ENCODE data around the gene TSPAN9.

Gene TSPAN9

DNA sequence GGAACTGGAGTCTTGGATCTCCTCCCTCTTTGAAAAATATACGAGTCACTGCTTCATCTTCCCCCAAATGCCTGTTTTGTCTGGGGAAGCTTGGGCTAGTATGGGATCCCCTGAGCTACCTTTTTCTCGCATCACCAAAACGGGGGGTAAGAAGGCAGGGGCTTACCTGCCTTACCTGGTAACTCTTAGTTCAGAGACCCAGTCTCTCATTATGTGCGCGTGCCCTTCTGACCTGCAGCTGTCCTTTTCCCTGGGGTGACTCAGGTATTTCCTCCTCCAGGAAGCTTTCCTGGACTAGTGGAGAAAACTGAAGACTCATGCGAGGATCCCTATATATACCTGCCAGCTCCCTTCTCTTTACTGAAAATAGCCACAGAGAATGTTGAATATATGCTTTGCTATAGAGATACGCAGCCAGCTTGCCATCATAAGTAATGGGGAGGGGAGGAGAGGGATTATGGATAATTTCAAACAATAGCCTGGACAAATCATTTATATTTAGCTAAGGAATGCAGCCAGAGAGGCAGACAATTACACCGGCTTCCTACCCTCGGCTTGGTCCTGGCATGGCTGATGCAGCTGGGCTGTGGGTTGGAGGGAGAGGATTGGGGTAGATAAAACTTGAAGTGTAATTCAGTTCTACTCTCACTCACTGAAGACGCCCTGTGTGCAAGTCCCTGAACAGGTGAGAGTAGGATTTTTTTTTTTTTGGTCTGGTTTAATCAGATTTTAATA lies 1.1 kb downstream of the TSPAN9 start:
- DNase-seq = no peak

DNA sequence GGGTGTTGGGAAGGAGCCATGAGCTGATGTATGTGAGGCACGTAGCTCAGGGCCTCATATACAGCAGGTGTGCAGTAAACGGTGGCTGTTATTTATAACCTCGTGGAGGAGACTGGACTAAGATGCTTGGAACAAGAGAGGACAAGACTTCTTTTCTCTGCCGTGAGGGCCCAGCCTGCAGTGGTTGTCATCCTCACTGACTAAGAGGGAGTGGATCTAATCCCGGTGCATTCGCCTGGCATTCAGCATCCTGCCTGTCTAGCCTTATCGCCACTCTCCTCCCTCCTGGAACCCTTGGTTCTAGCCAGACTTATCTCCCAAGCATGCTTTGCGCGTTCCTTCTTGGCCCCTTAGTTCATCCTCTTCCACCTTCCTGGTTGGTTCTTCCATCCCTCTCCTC lies 3.9 kb downstream of the TSPAN9 start:
- no peak for DNase-seq

DNA sequence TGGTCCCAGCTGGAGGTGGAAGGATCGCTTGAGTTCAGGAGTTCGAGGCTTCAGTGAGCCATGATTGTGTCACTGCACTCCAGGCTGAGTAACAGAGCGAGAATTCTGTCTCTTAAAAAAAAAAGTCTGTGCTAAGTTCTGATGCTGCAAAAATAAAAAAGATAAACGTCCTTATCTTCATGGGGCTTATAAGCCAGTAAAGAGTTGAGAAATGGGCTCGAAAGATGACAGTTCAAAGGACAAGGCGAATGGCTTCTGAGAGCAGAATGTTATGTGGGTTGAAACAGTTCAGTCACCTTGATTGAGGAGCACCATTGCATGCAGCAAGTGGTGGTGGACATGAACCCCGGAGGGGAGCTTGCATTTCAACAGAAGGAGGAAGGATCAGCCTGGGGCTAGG lies 4.7 kb downstream of the TSPAN9 start:
- no peak for DNase-seq

DNA sequence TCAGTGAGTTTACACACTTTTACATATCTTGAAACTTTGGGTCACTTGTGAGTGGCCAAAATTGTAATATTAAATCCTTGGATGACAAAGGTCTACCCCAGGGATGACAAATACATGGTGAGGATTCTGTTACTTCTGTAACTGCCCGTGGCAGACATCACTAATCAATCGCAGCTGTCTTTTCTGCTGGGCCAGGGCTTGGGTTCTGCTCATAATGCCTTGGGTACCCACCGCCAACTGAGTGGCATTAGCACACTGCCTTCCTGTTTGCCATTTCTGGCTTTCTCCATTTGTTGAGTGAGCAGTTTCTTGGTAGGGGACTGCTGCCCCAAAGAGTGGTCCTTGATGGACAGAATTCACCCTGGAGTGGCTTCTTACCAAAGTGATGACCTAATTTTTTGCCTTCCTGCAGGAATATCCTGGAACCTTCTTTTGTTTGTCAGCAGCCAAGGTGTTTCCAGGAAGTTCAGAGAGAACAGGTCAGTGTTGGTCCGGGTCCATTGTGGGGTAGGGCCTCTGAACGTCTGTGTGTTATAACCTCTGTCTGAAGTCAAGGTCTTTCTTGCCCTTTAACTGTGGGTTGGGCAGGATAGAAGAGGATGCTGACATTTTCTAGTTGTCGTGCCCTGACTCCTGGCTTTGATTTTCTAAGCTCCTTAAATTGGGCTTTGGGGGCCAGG lies 6.2 kb downstream of the TSPAN9 start:
- DNase-seq = no peak

DNA sequence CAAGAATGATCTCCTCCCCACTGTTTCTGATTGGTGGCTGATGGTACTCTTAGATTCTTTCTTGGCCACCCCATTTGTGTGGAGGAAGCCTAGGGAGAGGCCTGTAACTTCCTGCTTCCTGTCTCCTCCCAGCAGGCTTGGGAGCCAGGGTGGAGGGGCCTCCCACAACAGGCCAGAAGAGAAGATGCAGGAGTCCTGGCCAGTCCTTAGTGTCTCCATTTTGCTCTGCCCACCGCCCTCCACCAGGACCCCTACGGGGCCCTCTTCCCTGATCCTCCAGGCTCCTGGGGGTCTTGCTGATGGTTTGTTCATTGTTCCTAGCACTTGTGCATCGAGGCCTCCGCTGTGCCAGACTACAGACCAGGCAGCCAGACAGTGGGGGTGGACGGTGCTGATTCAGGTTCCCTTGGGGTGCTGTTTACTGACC lies 6.8 kb downstream of the TSPAN9 start:
- DNase-seq = no peak

DNA sequence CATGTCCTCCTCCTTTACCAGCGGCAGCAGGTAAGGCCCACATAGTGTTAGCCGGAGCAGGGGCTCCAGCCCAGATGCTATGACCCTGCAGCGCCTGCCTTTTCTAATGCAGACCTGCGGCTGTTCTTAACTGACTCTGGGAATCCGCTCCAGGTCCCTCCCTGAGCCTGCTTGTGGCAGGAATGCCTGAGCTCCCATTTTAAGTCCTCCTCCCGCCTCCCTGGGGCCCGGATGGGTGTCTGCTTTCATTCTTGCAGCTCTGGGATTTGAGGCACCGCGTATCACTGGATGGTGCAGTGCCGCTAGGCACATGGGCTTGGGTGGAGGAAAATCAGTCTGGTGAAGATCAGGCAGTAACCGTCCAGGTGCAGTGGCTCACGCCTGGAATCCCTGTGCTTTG lies 7.6 kb downstream of the TSPAN9 start:
- no peak for DNase-seq

DNA sequence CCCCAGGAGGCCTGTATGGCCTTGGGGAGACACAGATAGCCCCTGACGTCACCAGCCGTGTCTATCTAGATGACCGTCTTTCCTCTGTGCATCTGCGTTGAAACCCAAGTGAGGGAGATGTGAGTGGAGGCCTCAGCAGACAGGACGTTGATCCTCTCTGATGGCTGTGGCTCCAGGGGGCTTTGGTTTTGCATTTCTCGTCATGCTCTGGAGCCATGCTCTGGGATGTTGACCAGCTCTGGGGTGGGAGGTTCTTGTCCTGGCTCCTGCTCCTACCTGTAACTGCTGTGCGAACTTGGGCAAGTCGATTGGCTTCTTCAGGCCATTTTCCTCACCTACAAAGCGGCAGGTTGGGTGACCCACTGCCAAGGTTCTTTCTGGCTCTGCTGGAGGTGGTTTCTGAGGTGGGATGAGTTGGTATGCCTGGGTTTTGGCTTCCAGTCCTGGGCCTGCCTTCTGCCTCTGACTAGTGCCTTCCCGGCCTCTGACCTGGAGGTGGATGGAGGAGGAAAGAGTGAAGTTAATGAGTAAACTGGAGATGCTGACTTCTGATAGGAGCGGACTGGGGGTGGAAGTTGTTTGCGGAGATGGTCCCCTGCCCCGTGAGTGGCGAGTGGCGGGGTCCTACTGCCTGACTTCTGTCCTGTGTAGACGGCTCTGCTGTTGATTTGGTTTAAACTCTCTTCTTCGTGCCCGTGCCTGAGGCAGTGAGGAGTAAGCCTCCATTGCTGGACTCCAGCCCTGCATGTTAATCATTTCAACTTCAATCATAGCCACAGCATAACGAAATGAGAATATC lies 8.4 kb downstream of the TSPAN9 start:
- no peak for DNase-seq

DNA sequence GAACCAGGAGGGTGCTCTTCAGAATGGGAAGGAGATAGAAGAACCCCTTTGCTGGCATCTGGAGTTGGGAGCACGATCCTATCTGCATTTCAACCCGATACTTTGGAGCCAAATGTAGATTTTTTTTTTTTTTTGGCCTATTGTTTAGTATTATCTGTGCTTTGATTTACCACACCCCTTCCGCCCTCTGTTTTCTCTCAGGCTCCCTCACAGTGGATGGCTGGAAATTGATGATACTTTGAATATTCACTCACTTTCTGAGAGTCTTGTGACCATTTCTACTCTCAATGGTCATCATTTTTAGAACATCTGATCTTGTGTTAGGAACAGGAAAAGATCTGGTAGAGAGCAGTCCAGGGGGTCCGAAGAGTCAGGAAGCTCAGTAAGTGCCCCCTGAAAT lies 9.0 kb downstream of the TSPAN9 start:
- no peak for DNase-seq

DNA sequence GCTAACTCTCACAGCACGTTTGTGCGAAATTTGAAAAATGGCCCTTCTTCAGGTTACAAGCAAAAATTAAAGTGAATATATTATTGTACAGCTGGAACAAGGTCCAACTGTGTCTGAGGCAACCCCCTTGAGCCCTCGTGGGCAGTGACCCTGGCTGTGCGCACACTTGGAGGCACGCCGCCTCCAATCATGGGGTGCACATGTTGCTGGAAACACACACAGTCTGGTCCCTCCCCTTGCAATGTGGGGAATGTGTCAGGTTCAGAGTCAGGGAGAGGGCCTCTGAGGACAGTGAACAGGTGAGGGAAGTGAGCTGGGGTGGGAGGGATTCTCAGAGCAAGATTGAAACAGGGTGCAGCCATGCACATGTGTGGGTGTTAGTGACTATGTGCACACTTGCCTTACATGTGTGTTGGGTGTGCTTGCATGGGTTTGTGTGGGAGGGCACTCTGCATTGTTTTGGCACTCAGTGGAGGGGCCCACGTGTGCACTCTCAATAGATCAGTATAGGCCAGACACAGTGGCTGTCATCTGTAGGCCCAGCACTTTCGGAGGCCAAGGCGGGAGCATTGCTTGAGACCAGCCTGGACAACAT lies 9.6 kb downstream of the TSPAN9 start:
- no peak for DNase-seq

DNA sequence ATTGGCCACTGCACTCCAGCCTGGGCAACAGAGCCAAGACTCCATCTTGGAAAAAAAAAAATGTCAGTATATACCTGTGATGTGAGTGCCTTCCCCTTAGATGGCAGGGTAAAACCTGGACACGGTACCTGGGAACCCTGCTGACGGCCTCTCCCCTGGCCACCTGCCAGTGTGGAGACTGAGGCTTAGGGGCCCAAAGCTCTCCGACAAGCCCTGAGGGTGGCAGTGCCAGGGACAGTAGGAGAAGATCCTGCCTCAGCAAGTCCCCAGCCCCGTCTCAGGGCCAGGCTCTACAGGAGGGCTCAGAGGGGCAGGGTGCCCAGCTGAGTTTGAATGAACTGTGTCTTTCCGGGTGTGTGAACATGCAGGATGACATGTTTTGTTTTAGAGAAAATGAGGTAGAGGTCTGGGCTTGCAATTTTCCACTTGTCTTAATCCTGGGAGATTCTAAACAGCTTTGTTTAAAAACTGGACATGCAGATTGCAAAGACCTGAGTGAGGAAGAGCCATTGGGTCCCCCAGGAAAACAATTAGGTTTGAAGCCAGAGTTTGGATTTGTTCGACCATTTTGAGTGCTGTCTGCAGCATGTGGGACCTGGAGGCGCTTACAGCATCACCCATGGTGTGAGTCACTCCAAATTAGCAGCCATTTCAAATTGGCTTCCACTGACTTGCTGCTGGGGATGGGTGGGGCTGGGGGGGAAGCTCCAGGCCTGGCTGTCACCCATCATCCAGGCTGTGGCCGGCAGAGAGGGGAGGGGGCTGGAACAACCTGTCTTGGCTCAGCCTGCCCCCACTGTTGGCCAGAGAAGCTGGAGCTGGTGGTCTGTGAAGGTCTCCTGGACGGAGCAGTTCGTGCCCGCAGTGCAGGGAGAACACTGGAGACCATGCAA lies 10.8 kb downstream of the TSPAN9 start:
- no peak for DNase-seq

DNA sequence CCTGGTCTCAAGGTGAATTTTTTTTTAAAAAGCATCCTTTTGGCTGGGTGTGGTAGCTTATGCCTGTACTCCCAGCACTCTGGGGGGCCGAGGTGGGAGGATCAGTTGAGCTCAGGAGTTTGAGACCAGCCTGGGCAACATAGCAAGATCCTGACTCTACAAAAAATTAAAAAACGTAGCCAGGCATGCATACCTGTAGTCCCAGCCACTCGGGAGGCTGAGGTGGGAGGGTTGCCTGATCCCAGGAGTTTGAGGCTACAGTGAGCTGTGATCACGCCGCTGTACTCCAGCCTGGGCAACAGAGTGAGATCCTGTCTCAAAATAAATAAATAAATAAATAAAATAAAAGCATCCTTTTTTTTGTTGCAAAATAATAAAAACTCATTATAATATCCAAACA lies 12.4 kb downstream of the TSPAN9 start:
- no peak for DNase-seq

DNA sequence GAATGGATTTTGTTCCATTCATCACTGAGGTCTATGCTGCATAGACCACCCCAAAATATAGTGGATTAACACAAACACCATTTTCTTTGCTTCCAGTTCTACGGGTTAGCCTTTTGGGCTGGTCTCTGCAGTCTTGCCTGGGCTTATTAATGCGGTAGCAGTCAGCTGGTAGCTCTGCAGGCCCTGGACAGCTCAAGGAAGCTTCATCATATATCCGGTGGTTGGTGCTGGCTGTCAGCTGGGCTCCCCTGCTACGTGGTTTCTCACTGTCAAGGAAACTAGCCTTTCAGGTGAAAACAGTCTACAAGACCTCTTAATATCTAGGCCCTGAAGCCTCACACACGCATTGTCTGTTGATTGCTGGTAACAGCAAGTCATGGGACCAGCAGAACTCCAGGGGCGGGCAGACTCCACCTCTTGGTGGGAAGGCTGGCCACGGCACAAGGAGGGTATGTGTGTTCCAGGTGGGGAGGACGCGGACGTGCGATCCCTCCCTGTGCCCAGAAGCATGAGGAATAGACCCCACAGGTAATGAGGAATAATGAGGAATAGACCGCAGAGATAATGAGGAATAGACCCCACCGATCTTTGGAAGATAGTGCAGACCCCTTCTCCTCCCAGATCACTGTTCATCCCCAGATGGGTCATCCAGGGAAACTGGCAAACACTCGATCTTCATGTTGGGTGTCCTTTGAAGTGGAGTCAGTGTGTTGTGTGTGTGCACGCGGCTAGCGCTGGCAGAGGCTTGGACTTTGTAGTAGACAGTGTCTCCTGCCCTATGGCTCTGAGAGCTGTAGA lies 13.3 kb downstream of the TSPAN9 start:
- no peak for DNase-seq

DNA sequence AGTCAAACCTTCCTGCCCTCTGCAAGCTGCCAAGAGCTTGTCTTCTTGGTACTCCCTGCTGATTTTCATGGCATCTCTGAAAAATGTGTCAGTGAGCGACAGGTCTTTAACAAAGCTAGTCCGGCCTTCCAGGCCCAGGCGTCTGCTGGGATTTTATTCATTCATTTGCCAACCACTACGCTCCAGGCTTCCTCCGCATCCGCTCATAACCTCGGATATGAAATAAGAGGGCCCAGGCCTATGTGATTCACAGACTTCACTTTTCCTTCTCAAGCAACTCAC lies 13.8 kb downstream of the TSPAN9 start:
- DNase-seq = no peak

DNA sequence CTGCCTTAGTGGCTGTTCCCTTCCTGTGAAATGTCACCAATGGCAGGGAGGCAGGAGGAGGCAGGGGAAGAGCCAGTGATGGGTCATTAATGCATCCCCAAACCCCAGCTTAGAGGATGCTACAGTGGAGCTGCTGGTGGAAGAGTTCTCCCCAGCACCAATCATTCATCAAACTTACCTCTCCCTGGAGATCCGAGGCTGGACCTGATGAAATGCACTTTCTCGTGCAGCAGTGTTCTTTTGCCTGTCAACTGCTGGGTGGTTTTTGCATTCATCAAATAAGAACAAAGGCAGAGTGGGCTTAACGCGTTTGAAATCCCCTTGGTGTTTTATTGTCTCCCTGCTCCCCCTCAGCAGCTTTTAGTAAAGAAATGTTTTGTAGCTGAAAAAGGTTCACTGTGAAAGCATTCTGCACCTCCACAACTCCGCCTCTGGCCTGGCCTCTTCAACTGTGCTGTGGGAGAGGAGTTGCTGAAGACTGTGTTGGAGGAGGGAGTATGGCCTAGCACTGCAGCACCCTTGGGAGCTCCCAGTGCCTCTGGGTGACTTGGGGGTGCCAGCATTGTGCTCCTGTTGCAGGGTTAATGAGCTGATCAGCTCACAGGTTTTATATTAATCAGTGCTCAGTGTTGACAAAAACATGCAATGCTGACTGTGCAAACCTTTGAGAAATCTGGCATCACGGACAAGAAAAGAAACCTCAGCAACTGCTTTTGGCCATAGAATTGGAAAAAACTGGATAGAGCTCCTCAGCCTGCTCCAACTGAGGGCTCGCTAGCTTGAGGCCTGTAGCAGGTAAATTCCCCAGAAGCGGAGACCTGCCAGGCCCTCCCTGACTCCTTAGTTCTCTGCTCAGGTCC lies 14.4 kb downstream of the TSPAN9 start:
- DNase-seq = no peak

DNA sequence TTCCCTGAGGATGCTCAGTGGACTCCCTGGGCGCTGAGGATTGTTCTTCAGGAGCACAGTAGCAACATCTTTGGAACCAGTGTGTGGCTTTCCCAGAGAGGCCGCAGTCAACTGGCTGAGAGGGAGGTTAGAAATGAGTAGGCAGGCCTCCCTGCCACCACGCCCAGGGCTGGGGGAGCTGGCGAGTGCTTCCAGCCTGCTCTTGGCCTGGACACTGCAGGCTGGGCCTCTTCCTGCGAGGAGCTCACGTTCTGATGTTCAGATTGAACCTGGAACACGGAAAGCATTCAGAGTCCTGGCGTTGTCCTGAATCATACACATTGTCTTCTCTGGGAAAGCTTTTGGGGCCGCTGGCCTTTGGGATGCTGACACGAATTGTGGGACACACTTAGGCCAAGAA lies 15.6 kb downstream of the TSPAN9 start:
- no peak for DNase-seq

DNA sequence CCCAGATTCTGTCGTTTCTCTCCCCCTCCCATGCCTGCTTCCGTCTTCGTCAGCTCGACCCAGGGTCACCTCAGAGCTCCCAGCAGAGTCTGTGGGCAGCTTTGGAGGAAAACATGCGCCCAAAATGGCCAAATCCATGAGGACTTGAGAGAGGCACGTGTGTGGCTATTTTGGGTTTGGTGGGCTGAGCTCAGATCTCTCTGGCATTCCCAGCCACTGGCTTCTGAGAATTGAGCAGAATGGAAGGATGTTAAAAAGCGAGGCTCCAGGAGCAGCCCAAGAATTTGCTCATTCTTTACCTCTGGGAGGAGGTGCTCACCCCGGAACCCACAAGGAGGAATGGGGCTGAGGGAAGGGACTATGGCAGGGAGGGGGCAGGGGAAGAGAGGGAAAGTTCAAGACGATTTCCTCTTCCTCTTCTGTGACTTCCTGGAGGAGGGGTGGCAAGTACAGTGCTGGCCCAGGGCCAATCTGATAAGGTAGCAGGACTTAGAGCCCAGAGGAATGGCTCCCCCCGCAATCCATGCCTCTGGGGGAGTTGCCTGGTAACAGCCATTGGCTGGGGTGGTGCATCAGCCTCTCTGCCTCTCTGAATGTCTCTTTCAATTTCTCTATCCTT lies 20.1 kb downstream of the TSPAN9 start:
- DNase-seq = no peak

DNA sequence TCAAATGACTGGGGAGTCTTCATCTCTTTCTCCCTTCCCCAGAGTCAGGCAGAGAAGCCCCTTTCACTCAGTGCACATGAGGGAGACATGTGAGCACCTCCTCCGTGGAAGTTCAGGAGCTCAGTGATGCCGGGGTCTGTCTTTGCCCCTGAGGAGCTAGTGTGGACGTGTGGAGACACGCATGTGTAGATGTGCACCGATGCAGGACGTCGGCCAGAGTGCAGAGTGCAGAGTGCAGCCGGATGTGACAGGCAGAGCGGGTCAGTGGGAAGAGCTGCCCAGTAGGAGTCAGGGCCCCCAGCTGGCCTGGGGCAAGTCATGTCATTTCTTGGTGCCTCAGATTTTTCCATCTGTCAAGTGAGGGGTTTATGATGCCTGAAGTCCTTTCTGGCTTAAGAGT lies 20.7 kb downstream of the TSPAN9 start:
- DNase-seq = no peak

DNA sequence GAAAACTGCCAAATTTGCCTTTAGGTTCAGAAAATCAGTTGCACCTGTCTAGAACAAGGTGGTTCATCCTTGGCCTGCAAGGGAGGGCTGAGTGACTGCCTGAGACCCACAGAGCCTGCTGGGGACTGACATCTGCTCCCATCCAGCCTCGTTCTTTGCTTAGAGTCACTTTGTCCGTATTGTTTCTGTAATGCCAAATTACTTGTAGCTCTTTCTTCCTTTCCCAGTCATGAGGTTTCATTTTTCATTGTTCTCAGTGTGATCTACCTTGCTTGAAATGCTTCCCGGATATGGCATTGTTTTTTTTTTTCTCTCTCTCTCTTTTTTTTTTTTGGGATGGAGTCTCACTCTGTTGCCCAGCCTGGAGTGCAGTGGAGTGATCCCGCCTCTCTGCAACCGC lies 21.3 kb downstream of the TSPAN9 start:
- no peak for DNase-seq

DNA sequence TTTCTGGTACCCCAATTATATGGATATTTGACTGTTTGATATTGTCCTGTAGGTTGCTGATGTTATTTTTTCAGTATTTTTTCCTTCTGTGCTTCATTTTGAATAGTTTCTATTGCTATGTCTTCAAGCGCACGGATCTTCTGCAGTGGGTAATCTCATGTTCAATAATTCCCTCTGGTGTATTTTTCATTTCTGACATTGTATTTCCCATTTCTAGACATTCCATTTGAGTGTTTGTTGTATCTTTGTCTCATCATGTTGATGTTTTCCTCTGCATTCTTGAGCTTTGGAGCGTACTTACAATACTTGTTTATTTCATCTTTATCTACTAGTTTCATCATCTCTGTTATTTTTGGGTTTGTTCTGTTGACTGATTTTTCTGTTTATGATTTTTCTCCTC lies 22.0 kb downstream of the TSPAN9 start:
- no peak for DNase-seq

DNA sequence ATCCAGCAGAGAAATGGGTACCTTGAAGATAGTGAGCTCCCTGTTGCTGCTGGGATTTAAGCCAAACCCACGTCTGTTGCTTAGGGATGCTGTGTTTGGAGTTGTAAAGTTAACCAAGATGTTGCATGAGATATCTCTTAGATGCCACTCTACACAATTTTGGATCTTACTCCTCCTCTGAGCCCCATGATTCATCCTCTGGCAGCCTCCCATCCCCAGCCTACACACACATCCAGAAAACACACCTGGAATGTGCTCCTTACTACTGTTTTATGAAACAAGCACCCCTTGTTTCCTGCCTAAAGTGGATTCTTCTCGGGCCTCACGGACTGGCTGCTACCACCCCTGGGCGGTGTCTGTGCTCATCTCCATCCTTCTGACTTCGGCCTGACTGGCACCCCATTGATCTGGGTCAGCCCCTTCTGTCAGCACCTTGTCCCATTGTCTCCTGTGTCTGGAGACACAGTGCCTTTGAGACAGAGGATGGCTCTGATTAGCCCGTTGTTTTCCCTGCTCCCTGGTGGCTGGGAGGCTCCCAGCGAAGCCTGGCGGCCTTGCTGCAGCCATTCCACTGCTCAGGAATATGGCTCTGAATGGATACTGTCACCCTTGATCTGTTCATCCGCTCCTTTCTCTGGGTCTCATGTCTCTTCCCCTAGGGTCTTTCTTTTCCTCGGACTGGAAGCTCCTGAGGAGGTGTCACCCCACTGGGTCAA lies 24.3 kb downstream of the TSPAN9 start:
- no peak for DNase-seq

All from NCI-H2081 (cell line).